GM10847 (cell line): ENCODE data around the gene CHTF8.

Source experiments
- POLR2A ChIP-seq: IDR thresholded peaks from 2 replicates; pipeline ENCODE4 v1.6.1; 2011; ENCODE audit not compliant: insufficient read length; ENCODE audit errors: extremely low read depth

CHTF8 gene

GRCh38 chr16:69150146-69150865 is 17.9 kb upstream of the CHTF8 start:
- no peak for TF ChIP-seq POLR2A

- TF ChIP-seq POLR2A, result no peak
These were observed 13.3 kb upstream of the CHTF8 start for GRCh38 chr16:69145658-69146057.

- TF ChIP-seq POLR2A, result no peak
These were observed 10.7 kb upstream of the CHTF8 start for GRCh38 chr16:69143116-69143515.

- TF ChIP-seq POLR2A, result no peak
These were observed 9.5 kb upstream of the CHTF8 start for GRCh38 chr16:69141936-69142335.

GRCh38 chr16:69141014-69141413 is 8.6 kb upstream of the CHTF8 start:
- TF ChIP-seq POLR2A, result no peak

GRCh38 chr16:69138608-69139007 is 6.2 kb upstream of the CHTF8 start:
- no peak for TF ChIP-seq POLR2A

GRCh38 chr16:69133373-69133954 is 1.1 kb upstream of the CHTF8 start:
- TF ChIP-seq POLR2A, result no peak

GRCh38 chr16:69131839-69132423 is 457 bp downstream of the CHTF8 start:
- TF ChIP-seq POLR2A, result no peak

- TF ChIP-seq POLR2A, result no peak
These were observed 1.1 kb downstream of the CHTF8 start for GRCh38 chr16:69131167-69131838.

GRCh38 chr16:69130461-69130860 is 1.9 kb downstream of the CHTF8 start:
- TF ChIP-seq POLR2A, result no peak

GRCh38 chr16:69127966-69128510 is 4.3 kb downstream of the CHTF8 start:
- no peak for TF ChIP-seq POLR2A

GRCh38 chr16:69126221-69126620 is 6.2 kb downstream of the CHTF8 start:
- no peak for TF ChIP-seq POLR2A

- TF ChIP-seq POLR2A, result no peak
These were observed 8.5 kb downstream of the CHTF8 start for GRCh38 chr16:69123910-69124309.

- no peak for TF ChIP-seq POLR2A
These were observed 12.2 kb downstream of the CHTF8 start for GRCh38 chr16:69120096-69120664.

GRCh38 chr16:69119536-69119935 is 12.9 kb downstream of the CHTF8 start:
- TF ChIP-seq POLR2A, result no peak
